Stomach (tissue), 4 donors: ENCODE data around the gene DYRK1A.

Experiments
- CTCF ChIP-seq, 7 experiments: fragments of 450-650 bp in 4 of 7; fragments of 200-600 bp in 3 of 7; sonication (generic) in 3 of 7; IDR thresholded peaks; one replicate each; pipeline ENCODE4 v1.5.1; 2016 to 2019; ENCODE audit warnings: antibody characterized with exemption in 7 of 7, control low read depth in 2 of 7, mild to moderate bottlenecking in 1 of 7
- EP300 ChIP-seq: sonication (generic); formaldehyde crosslinking; IDR thresholded peaks from one replicate; pipeline ENCODE4 v1.6.1; 2017; ENCODE audit warnings: antibody characterized with exemption
- POLR2A ChIP-seq, 4 donors: fragments of 450-650 bp; IDR thresholded peaks; one replicate each; pipeline ENCODE4 v1.6.1; 2016; ENCODE audit warnings: antibody characterized with exemption in 4 of 4, control low read depth in 2 of 4, mild to moderate bottlenecking in 1 of 4, moderate library complexity in 1 of 4
- POLR2AphosphoS5 ChIP-seq, 3 donors: sonication (generic); formaldehyde crosslinking; IDR thresholded peaks; one replicate each; pipeline ENCODE4 v1.6.1; 2016; ENCODE audit warnings: antibody characterized with exemption in 3 of 3

- TF ChIP-seq CTCF (IDR thresholded peaks at IDR 0.05) (no peak), POLR2AphosphoS5 (IDR thresholded peaks at IDR 0.05) (no peak), POLR2A (IDR thresholded peaks at IDR 0.05) (no peak), EP300 (no peak)
Measured at GRCh38 chr21:37508341-37508740, 141.8 kb downstream of the DYRK1A start.
